MM.1S (cell line): ENCODE measurements around the gene HADHB.

Experiments
- CTCF ChIP-seq: fragments of 300-600 bp; sonication (generic); IDR thresholded peaks from 2 replicates; pipeline ENCODE4 v1.5.1; 2016; ENCODE audit warnings: antibody characterized with exemption, low read length, mixed read lengths
- EZH2phosphoT487 ChIP-seq: fragments of 300-600 bp; sonication (generic); IDR thresholded peaks from 2 replicates; pipeline ENCODE4 v1.6.1; 2018; ENCODE audit warnings: antibody characterized with exemption, low read length

- TF ChIP-seq CTCF (no peak), EZH2phosphoT487 (no peak)
Observed at GRCh38 chr2:26202981-26203490, 41.7 kb upstream of the HADHB start.
